GM18507 (cell line): Measurements from ENCODE around the gene ANKMY1.

Source experiments
- DNase-seq: peaks from one replicate; pipeline ENCODE4 v3.0.0; 2011; ENCODE audit warnings: low read depth; ENCODE audit not compliant: insufficient read length; ENCODE audit errors: extremely low spot score
- FAIRE-seq: peaks from 2 replicates; lab custom pipeline; 2011; peaks lifted over from hg19 to GRCh38; lab: Jason Lieb, UNC

The ANKMY1 gene

DNA sequence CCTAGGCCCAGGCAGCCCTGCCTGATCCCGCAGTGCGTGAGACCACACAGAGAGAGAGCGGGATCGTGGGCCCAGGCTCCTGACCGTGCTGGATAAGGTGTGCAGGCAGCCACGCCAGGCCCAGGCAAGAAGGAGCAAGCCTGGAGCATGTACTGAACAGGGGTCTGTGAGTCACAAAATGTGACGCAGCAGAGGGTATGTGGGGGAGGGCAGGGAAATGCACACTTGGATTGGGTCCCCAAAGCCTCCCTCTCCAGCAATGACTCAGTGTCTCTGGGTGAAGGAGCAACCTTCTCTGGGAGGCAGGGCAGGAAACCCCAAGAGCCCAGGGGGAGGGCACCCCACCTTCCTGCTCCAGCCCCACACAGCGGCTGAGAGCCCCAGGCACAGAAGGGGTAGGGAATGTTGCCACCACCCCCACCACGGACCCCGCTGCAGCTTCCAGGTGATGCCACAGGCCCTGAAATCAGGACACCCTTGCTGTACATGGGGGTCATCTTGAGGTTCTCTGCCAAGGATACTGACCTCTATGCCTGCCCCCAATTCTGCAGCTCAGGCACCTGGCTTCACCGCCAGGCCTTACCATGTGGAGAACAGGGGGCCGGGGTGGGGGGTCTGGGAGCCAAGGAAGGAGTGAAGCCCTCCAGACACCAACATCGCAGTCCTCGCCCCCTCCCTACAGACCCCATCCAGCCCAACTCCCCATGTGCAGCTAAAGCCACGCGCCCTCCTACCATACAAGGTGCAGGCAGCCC is 123.6 kb downstream of the ANKMY1 start:
- FAIRE-seq (no peak), DNase-seq (no peak)

DNA sequence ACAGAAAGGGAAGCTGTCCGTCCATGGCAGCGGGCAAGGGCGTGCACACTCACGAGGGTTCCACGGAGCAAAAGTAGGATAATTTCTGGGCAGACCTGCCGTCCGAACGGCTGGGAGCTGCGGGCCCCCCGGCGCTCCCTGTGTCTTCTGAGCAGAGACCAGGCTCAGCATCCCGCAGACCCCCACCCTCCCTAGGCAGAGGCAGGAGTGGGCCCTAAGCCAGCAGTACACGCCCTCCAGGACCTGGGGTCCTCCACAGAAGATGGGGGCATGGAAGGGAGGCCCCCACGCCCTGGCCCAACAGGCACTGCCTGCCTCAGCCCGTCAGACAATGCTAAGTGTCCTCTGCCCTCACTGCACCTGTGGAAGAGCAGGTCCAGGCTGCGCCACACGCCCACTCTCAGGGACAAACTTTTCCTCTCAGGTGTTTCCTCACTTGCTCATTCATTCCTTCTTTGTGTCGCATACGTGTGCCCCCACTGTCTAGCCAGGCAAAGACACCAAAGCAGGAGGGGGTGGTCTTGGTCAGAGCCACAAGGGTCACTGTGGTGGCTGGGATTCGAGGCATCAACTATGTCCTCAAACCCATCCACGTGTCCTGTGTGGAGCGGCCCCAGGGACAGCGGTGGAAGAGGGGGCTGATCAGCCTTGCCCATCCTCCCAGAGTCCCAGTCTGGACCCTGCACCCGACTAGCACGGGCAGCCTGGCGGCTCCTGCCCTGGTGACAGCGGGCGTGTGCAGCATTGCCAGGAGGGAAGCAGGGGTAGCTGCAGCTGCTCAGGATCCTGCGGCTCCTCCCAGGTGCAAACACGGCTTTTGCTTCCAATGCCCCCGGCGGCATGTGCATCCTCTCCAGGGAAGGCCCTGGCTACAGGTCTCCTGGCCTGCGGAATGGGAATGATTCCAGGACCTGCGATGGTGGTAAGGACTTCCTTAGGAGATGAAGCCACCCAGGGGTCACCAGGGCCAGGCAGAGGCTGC is 124.7 kb downstream of the ANKMY1 start:
- DNase-seq, result no peak
- FAIRE-seq, result no peak

DNA sequence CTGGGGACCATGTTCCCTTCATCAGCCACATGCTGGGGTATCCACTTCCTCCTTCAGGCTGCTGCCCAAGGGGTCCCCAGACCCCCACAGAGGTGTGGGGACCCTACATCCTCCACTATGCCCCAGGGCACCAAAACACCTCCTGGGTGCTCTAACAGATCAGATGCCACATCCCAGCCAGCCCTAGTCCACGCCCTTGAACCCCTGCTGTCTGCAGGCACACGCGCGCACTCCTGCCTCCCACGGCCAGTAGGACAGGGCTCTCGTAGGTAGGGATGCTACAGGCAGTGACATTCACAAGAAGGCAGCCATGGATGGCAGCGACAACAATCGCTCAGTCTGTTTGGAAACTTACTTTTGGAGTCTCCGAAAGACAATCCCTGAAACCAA is 125.4 kb downstream of the ANKMY1 start:
- FAIRE-seq, result no peak
- DNase-seq, result no peak

DNA sequence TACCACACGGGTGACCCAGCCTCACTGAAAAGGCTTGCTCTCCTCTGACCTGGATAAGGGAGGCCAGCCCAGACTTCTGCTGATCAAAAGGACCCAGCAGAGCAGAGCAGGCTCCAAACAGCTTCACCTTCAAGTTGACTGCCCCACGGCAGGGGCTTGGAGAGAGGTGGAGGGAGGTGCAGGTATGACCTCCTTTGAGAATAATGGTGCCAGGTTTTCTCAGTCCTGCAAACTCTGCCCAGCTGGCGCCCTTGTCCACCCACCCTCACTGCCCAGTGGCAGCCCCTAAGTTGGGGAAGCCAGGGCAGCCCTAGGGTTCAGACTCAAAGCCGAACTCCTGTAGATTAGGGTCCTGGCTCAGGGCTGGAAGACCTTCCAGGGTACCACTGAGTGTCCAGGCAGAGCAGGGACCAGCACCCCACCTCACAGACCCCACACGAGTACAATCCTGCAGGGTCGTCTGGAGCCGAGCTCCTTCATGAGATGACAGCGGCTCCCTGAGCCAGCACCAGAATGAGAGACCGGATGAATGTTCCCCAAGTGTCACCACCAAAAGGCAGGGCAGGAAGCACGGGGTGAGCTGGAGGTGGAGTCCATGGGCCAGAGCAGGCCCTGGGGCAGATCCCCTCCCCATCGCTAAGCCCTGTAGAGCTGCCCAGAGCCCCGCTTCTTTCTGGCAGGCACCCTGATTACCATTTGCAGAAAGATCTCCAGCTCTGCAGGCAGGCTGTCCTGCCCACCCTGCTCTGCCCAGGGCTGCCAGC is 125.9 kb downstream of the ANKMY1 start:
- FAIRE-seq (no peak), DNase-seq (no peak)

DNA sequence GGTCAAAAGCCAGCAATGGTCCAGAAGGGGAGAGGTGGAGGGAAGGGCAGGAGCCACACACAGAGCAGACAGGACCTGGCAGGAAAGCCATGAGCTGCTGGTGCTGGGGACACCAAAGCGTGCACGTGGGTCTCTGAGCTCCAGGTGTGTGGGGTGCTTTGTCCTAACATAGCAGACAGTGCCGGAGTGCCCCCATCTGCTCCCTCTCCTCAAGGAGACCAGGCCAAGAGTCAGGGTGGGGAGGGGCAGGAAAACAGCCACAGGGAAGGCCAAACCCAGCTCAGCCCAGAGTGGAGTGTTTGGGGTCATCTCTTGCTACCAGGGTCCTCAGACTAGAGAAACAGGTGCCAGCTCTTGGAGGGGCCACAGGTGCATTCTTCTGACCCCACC is 126.5 kb downstream of the ANKMY1 start:
- DNase-seq (no peak), FAIRE-seq (no peak)

DNA sequence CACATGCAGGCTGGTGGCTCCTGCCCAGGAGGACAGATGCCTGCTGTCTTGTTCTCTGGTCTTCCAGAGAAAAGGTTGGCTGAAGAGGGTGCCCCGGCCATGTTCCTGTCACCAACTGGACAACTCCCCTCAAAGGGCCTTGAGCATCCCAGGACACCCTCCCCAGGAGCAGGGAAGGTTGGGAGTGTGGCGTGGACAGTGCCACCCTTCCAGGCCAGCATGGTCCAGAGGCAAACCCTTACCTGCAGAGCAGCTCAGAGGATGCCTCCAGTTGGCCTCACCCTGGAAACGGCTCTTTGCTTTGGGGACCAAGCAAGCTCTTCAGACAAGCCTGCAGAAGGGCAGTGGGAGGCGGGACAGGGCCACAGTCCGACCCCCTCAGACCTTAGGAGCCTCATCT is 127.2 kb downstream of the ANKMY1 start:
- FAIRE-seq (no peak), DNase-seq (no peak)

DNA sequence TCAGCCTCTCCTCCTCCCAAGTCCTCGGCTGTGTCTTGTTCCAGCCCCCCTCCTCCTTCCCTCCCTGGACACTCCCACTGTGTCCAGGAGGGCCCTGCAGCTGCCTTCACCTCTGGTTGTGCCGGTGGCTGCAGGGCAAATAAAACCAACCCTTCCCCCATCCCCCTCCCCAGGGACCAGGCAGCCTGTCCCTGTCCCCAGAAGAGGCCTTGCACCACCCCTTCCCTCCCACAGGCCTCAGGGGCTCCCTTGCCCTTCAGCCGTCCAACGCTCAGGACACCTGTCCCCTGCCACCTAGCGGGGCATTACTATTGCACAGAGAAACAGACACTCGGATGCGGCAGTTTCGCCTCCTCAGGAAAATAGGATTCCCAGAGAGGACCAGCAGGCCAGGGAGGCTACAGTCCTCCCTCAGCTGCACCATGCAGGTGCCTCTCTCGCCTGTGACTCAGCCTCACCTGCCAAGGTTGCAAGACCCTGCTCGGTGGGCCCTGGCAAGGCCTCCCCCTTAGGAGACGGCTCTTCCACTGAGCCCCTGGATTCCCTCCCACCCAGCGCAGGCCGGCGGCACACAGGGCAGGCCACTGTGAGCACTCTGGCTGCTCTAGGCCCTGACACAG is 127.8 kb downstream of the ANKMY1 start:
- FAIRE-seq, result no peak
- no peak for DNase-seq
